Pulmonary artery endothelial cell (primary cell): ENCODE data around the gene USP33. TPM values are rescaled to one million over a fixed set of nuclear protein-coding genes. Genes with fewer than 3 reads are reported as not detected.
"Not testable (repeated sequence)": the region's sequence is repeated elsewhere in the genome, so short reads cannot be mapped to it uniquely, and the experiment has no call there.

ENCODE experiments used
- DNase-seq: peaks from one replicate; pipeline ENCODE4 v3.0.0-alpha.2; 2011; ENCODE audit warnings: low read depth, low spot score
- total RNA-seq: library from RNA; depleted of rRNA; stranded (reverse); fragments of >200 nt; gene quantifications from 2 replicates; pipeline ENCODE4 v1.2.3, GENCODE V29; 2014

USP33 gene
- total RNA-seq, 1 donor from 2014 or later, result 57.1 TPM

GRCh38 chr1:77673030-77673429, 86.6 kb downstream of the USP33 start:
- no peak for DNase-seq

GRCh38 chr1:77672374-77672773, 87.3 kb downstream of the USP33 start:
- DNase-seq, result no peak

- no peak for DNase-seq
Observed at GRCh38 chr1:77671836-77672235, 87.8 kb downstream of the USP33 start.

- DNase-seq, result no peak
Observed at GRCh38 chr1:77670330-77670729, 89.3 kb downstream of the USP33 start.

DNA sequence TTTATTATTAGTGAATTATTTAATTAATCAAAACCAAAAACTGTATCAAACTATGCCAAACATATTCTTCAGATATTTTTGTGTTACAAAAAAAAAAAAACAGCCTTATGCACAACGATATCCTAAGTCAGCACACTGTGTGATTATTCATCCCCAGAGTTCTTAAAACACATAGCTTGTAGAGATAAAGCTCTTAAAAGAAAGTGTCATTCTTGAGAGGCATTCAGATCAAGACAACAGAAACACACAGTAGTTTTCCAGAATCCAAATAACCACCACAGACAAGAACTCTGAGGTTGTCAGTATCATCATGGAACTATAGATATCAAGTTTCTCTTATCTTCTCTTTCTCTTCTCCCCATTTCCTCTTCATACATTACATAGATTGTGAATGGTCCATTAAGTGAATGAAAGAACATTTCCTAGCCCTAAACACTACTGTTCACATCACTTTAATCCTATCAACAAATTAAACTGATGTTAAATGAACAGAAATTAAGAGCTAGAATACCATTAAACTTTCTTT, 90.7 kb downstream of the USP33 start:
- no peak for DNase-seq

DNA sequence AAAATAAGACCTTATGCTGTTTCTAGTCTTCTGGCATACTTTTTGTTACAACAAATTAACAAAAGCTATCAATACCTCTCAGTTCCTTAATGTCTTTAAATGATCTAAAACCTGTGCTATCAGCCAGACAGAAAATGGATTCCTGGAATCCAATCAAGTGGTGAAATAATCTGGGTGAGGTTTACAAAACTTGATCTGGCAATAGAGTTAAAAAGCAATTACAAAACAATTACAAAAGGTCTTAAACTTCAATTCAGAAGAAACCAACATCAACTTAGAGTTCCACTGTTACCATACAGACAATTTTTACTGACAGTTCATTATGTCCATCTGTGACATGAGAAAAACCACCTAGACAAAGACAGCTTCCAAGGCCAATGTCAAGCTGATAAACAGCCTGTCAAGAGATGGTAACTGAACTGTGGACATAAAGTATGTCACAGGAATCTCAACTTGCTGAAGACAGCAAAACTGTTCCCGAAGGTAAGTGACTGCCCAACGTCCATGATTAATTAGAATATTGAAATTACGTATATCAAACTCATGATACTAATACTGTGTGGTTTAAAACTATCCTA, 94.6 kb downstream of the USP33 start:
- no peak for DNase-seq

- no peak for DNase-seq
Observed at GRCh38 chr1:77661696-77662095, 98.0 kb downstream of the USP33 start.

DNA sequence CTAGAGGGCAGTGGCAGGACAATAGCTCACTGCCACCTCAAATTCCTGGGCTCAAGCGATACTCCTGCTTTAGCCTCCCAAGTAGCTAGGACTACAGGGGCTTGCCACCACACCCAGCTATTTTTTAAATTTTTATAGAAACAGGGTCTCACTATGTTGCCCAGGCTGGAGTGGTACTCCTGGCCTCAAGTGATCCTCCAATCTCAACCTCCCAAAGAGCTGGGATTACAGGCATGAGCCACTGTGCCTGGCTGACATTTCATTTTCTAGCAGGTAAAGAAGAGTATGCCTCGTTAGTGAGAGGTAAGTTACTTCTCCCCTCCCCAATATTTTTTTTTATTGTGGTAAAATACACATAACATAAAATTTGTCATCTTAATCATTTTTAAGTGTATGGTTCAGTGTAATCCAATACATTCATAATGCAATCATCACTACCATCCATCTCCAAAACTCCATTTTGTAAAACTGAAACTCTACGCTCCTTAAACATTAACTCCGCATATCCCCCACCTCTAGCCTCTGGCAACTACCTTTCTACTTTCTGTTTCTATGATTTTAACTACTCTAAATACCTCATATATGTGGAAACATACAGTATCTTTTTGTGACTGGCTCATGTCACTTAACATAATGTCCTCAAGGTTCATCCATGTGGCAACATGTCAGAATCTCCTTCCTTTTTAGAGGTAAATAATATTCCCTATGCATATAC, 99.6 kb downstream of the USP33 start:
- no peak for DNase-seq

- no peak for DNase-seq
Observed at GRCh38 chr1:77658271-77658670, 101.4 kb downstream of the USP33 start.

DNA sequence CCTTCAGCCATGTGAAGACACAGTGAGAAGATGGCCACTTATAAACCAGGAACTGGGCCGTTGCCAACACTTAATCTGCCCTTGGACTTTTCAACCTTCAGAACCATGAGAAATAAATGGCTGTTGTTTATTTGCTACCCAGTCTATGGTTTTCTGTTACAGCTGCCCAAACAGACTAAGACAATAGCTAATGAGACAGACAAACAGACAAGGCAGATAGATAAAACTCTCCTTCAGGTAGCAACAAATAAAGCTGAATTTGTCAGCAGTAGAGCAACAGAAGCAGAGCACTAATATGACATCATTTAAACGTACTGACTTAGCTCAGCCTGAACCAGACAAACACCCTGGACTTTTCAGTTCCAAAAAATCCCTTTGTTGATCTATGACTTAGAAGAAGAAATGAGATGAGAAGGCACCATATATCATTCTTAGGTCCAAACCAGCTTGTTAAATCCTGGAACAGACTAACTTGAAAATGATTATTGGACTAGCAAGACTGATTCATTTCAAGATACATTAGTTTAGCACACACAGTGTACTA, 104.1 kb downstream of the USP33 start:
- no peak for DNase-seq

- DNase-seq, result no peak
Observed at GRCh38 chr1:77652970-77653516, 106.6 kb downstream of the USP33 start.

DNA sequence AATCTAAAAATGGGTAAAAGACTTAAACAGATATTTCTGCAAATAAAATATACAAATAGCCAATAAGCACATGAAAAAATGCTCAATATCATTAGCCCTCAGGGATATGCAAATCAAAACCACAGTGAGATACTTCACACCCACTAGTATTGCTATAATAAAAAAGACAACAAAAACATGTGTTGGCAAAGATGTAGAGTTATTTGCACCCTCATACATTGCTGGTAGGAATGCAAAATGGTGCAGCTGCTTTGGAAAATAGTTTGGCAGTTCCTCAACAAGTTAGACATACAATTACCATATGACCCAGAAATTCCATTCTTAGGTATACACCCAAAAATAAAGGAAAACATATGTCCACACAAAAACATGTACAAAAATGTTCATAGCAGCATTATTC, 107.4 kb downstream of the USP33 start:
- DNase-seq, result no peak

DNA sequence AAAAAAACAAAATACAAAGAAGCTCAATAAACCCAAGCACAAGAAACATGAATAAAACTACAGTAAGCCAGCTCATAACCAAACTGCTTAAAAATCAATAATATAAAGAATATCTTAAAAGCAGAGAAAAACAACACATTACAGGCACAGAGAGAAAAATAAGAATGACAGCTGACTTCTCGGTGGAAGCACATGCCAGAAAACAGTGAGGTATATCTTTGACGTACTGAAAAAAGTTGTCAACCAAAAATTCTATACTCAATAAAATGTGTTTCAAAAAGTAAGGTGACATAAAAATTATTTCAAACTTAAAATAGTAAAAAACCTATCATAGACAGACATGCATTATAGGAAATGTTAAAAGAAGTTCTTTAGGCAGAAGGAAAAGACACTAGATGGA, 110.5 kb downstream of the USP33 start:
- no peak for DNase-seq

DNA sequence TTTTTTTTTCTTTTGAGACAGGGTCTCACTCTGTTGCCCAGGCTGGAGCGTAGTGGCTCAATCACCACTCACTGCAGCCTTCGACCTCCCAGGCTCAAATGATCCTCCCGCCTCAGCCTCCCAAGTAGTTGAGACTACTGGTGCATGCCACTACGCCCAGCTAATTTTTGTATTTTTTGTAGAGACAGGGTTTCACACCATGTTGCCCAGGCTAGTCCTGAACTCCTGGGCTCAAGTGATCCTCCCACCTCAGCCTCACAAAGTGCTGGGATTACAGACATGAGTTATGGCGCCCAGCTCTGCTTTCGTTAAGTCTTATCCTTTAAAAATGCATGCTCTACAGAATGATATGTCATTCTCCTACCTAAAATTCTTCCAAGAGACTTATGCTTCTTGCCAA, 113.4 kb downstream of the USP33 start:
- DNase-seq, result not testable (repeated sequence)

Other genes with a start within 250 kb of the USP33 start
- 62.9 and 83.0 TPM in 2 replicates for gene ZZZ3, start 77.2 kb downstream of the USP33 start, total RNA-seq
- 9.9 and 11.4 TPM in 2 replicates for gene MIGA1, start 19.8 kb upstream of the USP33 start, total RNA-seq
- 4.4 and 6.3 TPM in 2 replicates for gene NEXN, start 128.8 kb upstream of the USP33 start, total RNA-seq
- 155 and 193 TPM in 2 replicates for gene FUBP1, start 219.2 kb upstream of the USP33 start, total RNA-seq
- 162 and 339 TPM in 2 replicates for gene DNAJB4, start 245.1 kb upstream of the USP33 start, total RNA-seq